ENCODE data around the gene RGS10.

RGS10 gene

GRCh38 chr10:119502209-119502608 lies 40.3 kb downstream of the RGS10 start:
- no peaks in the 10 kb centered on the region; the same call in 1 of the 2 replicates for H3K36me3 ChIP-seq (ENCODE audit: insufficient read depth, low read length)
- no peak overlapping the region for H3K9ac ChIP-seq (ENCODE audit: low read depth, low read length)
- H3K4me1 ChIP-seq (ENCODE audit: insufficient read depth, low read length), result peaks cover 4% of the 10 kb centered on the region; the same call in 1 of the 2 replicates
- no peaks in the 10 kb centered on the region for H3K9me3 ChIP-seq (ENCODE audit: control insufficient read depth, insufficient read depth, low read length)

GRCh38 chr10:119501690-119502089 lies 40.8 kb downstream of the RGS10 start:
- no peak overlapping the region for H3K9ac ChIP-seq (ENCODE audit: low read depth, low read length)
- H3K9me3 ChIP-seq (ENCODE audit: control insufficient read depth, insufficient read depth, low read length), result no peaks in the 10 kb centered on the region

GRCh38 chr10:119500821-119501220 lies 41.7 kb downstream of the RGS10 start:
- Histone ChIP-seq H3K9ac (ENCODE audit: low read depth, low read length) (no peak overlapping the region), H3K4me1 (ENCODE audit: insufficient read depth, low read length) (peaks cover 9% of the 10 kb centered on the region; the same call in 1 of the 2 replicates), H3K9me3 (ENCODE audit: control insufficient read depth, insufficient read depth, low read length) (no peaks in the 10 kb centered on the region), H3K36me3 (ENCODE audit: insufficient read depth, low read length) (no peaks in the 10 kb centered on the region; the same call in 1 of the 2 replicates)

More at GRCh38 chr10:119501690-119502089, 40.8 kb downstream of the RGS10 start:
- Histone ChIP-seq H3K4me1 (ENCODE audit: insufficient read depth, low read length) (peaks cover 4% of the 10 kb centered on the region; the same call in 1 of the 2 replicates), H3K36me3 (ENCODE audit: insufficient read depth, low read length) (no peaks in the 10 kb centered on the region; the same call in 1 of the 2 replicates)

GRCh38 chr10:119500123-119500795 lies 42.3 kb downstream of the RGS10 start:
- Histone ChIP-seq H3K9ac (ENCODE audit: low read depth, low read length) (no peak overlapping the region), H3K36me3 (ENCODE audit: insufficient read depth, low read length) (no peaks in the 10 kb centered on the region; the same call in 1 of the 2 replicates), H3K9me3 (ENCODE audit: control insufficient read depth, insufficient read depth, low read length) (no peaks in the 10 kb centered on the region)

GRCh38 chr10:119499677-119500002 lies 42.9 kb downstream of the RGS10 start:
- no peaks in the 10 kb centered on the region for H3K9me3 ChIP-seq (ENCODE audit: control insufficient read depth, insufficient read depth, low read length)
- no peaks in the 10 kb centered on the region; the same call in 1 of the 2 replicates for H3K36me3 ChIP-seq (ENCODE audit: insufficient read depth, low read length)
- H3K4me1 ChIP-seq (ENCODE audit: insufficient read depth, low read length), result peaks cover 9% of the 10 kb centered on the region; the same call in 1 of the 2 replicates
- H3K9ac ChIP-seq (ENCODE audit: low read depth, low read length), result no peak overlapping the region

More at GRCh38 chr10:119500123-119500795, 42.3 kb downstream of the RGS10 start:
- peaks cover 9% of the 10 kb centered on the region; the same call in 1 of the 2 replicates for H3K4me1 ChIP-seq (ENCODE audit: insufficient read depth, low read length)

- Histone ChIP-seq H3K9me3 (ENCODE audit: control insufficient read depth, insufficient read depth, low read length) (no peaks in the 10 kb centered on the region), H3K9ac (ENCODE audit: low read depth, low read length) (no peak overlapping the region), H3K4me1 (ENCODE audit: insufficient read depth, low read length) (peaks cover 9% of the 10 kb centered on the region; the same call in 1 of the 2 replicates), H3K36me3 (ENCODE audit: insufficient read depth, low read length) (no peaks in the 10 kb centered on the region)
Measured at GRCh38 chr10:119498889-119499676, 43.4 kb downstream of the RGS10 start.

GRCh38 chr10:119497243-119497642 lies 45.3 kb downstream of the RGS10 start:
- Histone ChIP-seq H3K9me3 (ENCODE audit: control insufficient read depth, insufficient read depth, low read length) (no peaks in the 10 kb centered on the region), H3K9ac (ENCODE audit: low read depth, low read length) (no peak overlapping the region), H3K4me1 (ENCODE audit: insufficient read depth, low read length) (peaks cover 5% of the 10 kb centered on the region; the same call in 1 of the 2 replicates), H3K36me3 (ENCODE audit: insufficient read depth, low read length) (no peaks in the 10 kb centered on the region)

GRCh38 chr10:119496273-119496672 lies 46.2 kb downstream of the RGS10 start:
- Histone ChIP-seq H3K36me3 (ENCODE audit: insufficient read depth, low read length) (no peaks in the 10 kb centered on the region), H3K9ac (ENCODE audit: low read depth, low read length) (no peak overlapping the region), H3K4me1 (ENCODE audit: insufficient read depth, low read length) (peaks cover 5% of the 10 kb centered on the region; the same call in 1 of the 2 replicates), H3K9me3 (ENCODE audit: control insufficient read depth, insufficient read depth, low read length) (no peaks in the 10 kb centered on the region)

- no peaks in the 10 kb centered on the region for H3K9me3 ChIP-seq (ENCODE audit: control insufficient read depth, insufficient read depth, low read length)
- H3K9ac ChIP-seq (ENCODE audit: low read depth, low read length), result no peak overlapping the region
- peaks cover 5% of the 10 kb centered on the region; the same call in 1 of the 2 replicates for H3K4me1 ChIP-seq (ENCODE audit: insufficient read depth, low read length)
- no peaks in the 10 kb centered on the region for H3K36me3 ChIP-seq (ENCODE audit: insufficient read depth, low read length)
Measured at GRCh38 chr10:119495545-119495944, 47.0 kb downstream of the RGS10 start.

- Histone ChIP-seq H3K36me3 (ENCODE audit: insufficient read depth, low read length) (no peaks in the 10 kb centered on the region), H3K4me1 (ENCODE audit: insufficient read depth, low read length) (peaks cover 5% of the 10 kb centered on the region; the same call in 1 of the 2 replicates), H3K9me3 (ENCODE audit: control insufficient read depth, insufficient read depth, low read length) (no peaks in the 10 kb centered on the region), H3K9ac (ENCODE audit: low read depth, low read length) (no peak overlapping the region)
Measured at GRCh38 chr10:119495021-119495505, 47.5 kb downstream of the RGS10 start.

GRCh38 chr10:119494236-119495020 lies 48.1 kb downstream of the RGS10 start:
- peaks cover 5% of the 10 kb centered on the region; the same call in 1 of the 2 replicates for H3K4me1 ChIP-seq (ENCODE audit: insufficient read depth, low read length)
- H3K9ac ChIP-seq (ENCODE audit: low read depth, low read length), result no peak overlapping the region
- no peaks in the 10 kb centered on the region for H3K9me3 ChIP-seq (ENCODE audit: control insufficient read depth, insufficient read depth, low read length)

GRCh38 chr10:119493155-119493554 lies 49.4 kb downstream of the RGS10 start:
- H3K9ac ChIP-seq (ENCODE audit: low read depth, low read length), result no peak overlapping the region
- no peaks in the 10 kb centered on the region for H3K36me3 ChIP-seq (ENCODE audit: insufficient read depth, low read length)
- H3K4me1 ChIP-seq (ENCODE audit: insufficient read depth, low read length), result peaks cover 5% of the 10 kb centered on the region; the same call in 1 of the 2 replicates
- H3K9me3 ChIP-seq (ENCODE audit: control insufficient read depth, insufficient read depth, low read length), result no peaks in the 10 kb centered on the region

More at GRCh38 chr10:119494236-119495020, 48.1 kb downstream of the RGS10 start:
- no peaks in the 10 kb centered on the region for H3K36me3 ChIP-seq (ENCODE audit: insufficient read depth, low read length)

GRCh38 chr10:119491966-119492757 lies 50.4 kb downstream of the RGS10 start:
- Histone ChIP-seq H3K9me3 (ENCODE audit: control insufficient read depth, insufficient read depth, low read length) (no peaks in the 10 kb centered on the region), H3K36me3 (ENCODE audit: insufficient read depth, low read length) (no peaks in the 10 kb centered on the region), H3K9ac (ENCODE audit: low read depth, low read length) (no peak overlapping the region), H3K4me1 (ENCODE audit: insufficient read depth, low read length) (peaks cover 5% of the 10 kb centered on the region; the same call in 1 of the 2 replicates)

Data from ES-I3 (cell line).